T-helper 2 cell treated with Interferon-gamma antibody and Interleukin-4, amounts not matched to agents 5 μg/mL and 100 μg/mL, for 36 hours (primary cell): ENCODE measurements around the gene NACAD.
A peak's percentile ranks its signal among the peaks of the same experiment; 100 is the strongest.

ENCODE experiments used
- DNase-seq: peaks from one replicate; pipeline ENCODE4 v3.0.0; 2021; ENCODE audit warnings: low spot score
- H3K27ac Mint-ChIP-seq: one replicate; pipeline ENCODE4 v1.8.0; 2021; ENCODE audit warnings: mild to moderate bottlenecking, mixed read lengths
- H3K27me3 Mint-ChIP-seq: one replicate; pipeline ENCODE4 v1.8.0; 2021; ENCODE audit warnings: low read depth, mixed read lengths
- H3K36me3 Mint-ChIP-seq: one replicate; pipeline ENCODE4 v1.8.0; 2021; ENCODE audit warnings: low read depth, mixed read lengths
- H3K4me1 Mint-ChIP-seq: one replicate; pipeline ENCODE4 v1.8.0; 2021; ENCODE audit warnings: low read depth, mixed read lengths
- H3K4me3 Mint-ChIP-seq: one replicate; pipeline ENCODE4 v1.8.0; 2022; ENCODE audit warnings: mild to moderate bottlenecking, moderate library complexity, mixed read lengths
- H3K9me3 Mint-ChIP-seq: one replicate; pipeline ENCODE4 v1.8.0; 2021; ENCODE audit warnings: mixed read lengths

The NACAD gene

GRCh38 chr7:45092100-45092930, 3.5 kb upstream of the NACAD start:
- H3K27ac Mint-ChIP-seq = no peak overlapping the region
- no peak overlapping the region for H3K4me3 Mint-ChIP-seq
- H3K4me1 Mint-ChIP-seq = peaks cover 6% of the 10 kb centered on the region
- peaks cover 38% of the 10 kb centered on the region for H3K27me3 Mint-ChIP-seq
- H3K36me3 Mint-ChIP-seq = no peaks in the 10 kb centered on the region
- no peak for DNase-seq
- H3K9me3 Mint-ChIP-seq = no peaks in the 10 kb centered on the region

- H3K27me3 Mint-ChIP-seq = peaks cover 38% of the 10 kb centered on the region
- no peak overlapping the region for H3K27ac Mint-ChIP-seq
- DNase-seq = peak; percentile 59
- H3K4me1 Mint-ChIP-seq = peaks cover 6% of the 10 kb centered on the region
- H3K9me3 Mint-ChIP-seq = no peaks in the 10 kb centered on the region
- peak overlapping the region; percentile 68 for H3K4me3 Mint-ChIP-seq
- H3K36me3 Mint-ChIP-seq = no peaks in the 10 kb centered on the region
Observed at GRCh38 chr7:45089341-45089891, 647 bp upstream of the NACAD start.

GRCh38 chr7:45088146-45088701, 545 bp downstream of the NACAD start:
- Mint-ChIP-seq H3K4me1 (peaks cover 6% of the 10 kb centered on the region), H3K9me3 (no peaks in the 10 kb centered on the region), H3K36me3 (no peaks in the 10 kb centered on the region), H3K27me3 (peaks cover 32% of the 10 kb centered on the region), H3K27ac (no peak overlapping the region), H3K4me3 (peak overlapping the region; percentile 15)
- DNase-seq = no peak

- H3K4me1 Mint-ChIP-seq = peaks cover 6% of the 10 kb centered on the region
- no peak for DNase-seq
- no peak overlapping the region for H3K27ac Mint-ChIP-seq
- peak overlapping the region; percentile 15 for H3K4me3 Mint-ChIP-seq
- no peaks in the 10 kb centered on the region for H3K36me3 Mint-ChIP-seq
- no peaks in the 10 kb centered on the region for H3K9me3 Mint-ChIP-seq
- peaks cover 28% of the 10 kb centered on the region for H3K27me3 Mint-ChIP-seq
Observed at GRCh38 chr7:45087301-45088145, 1.2 kb downstream of the NACAD start.

GRCh38 chr7:45086331-45087065, 2.3 kb downstream of the NACAD start:
- Mint-ChIP-seq H3K9me3 (no peaks in the 10 kb centered on the region), H3K4me1 (peaks cover 6% of the 10 kb centered on the region), H3K27ac (no peak overlapping the region), H3K36me3 (no peaks in the 10 kb centered on the region), H3K27me3 (peaks cover 20% of the 10 kb centered on the region), H3K4me3 (no peak overlapping the region)
- no peak for DNase-seq

- Mint-ChIP-seq H3K27ac (no peak overlapping the region), H3K27me3 (peaks cover 18% of the 10 kb centered on the region), H3K4me3 (no peak overlapping the region), H3K36me3 (no peaks in the 10 kb centered on the region), H3K9me3 (no peaks in the 10 kb centered on the region), H3K4me1 (peaks cover 7% of the 10 kb centered on the region)
- DNase-seq = no peak
Observed at GRCh38 chr7:45085619-45086200, 3.1 kb downstream of the NACAD start.

GRCh38 chr7:45084901-45085618, 3.7 kb downstream of the NACAD start:
- Mint-ChIP-seq H3K36me3 (no peaks in the 10 kb centered on the region), H3K4me1 (peaks cover 7% of the 10 kb centered on the region), H3K27ac (no peak overlapping the region), H3K9me3 (no peaks in the 10 kb centered on the region), H3K27me3 (peaks cover 14% of the 10 kb centered on the region), H3K4me3 (no peak overlapping the region)
- no peak for DNase-seq

GRCh38 chr7:45084336-45084735, 4.4 kb downstream of the NACAD start:
- peaks cover 4% of the 10 kb centered on the region for H3K4me1 Mint-ChIP-seq
- H3K27ac Mint-ChIP-seq = no peak overlapping the region
- no peaks in the 10 kb centered on the region for H3K9me3 Mint-ChIP-seq
- DNase-seq = no peak
- H3K4me3 Mint-ChIP-seq = no peak overlapping the region
- H3K36me3 Mint-ChIP-seq = no peaks in the 10 kb centered on the region
- H3K27me3 Mint-ChIP-seq = peaks cover 7% of the 10 kb centered on the region

- peaks cover under 1% of the 10 kb centered on the region for H3K27me3 Mint-ChIP-seq
- no peaks in the 10 kb centered on the region for H3K9me3 Mint-ChIP-seq
- DNase-seq = no peak
- no peaks in the 10 kb centered on the region for H3K36me3 Mint-ChIP-seq
- H3K27ac Mint-ChIP-seq = no peak overlapping the region
- H3K4me3 Mint-ChIP-seq = no peak overlapping the region
- H3K4me1 Mint-ChIP-seq = peaks cover 1% of the 10 kb centered on the region
Observed at GRCh38 chr7:45082831-45083331, 5.9 kb downstream of the NACAD start.

GRCh38 chr7:45082031-45082830, 6.5 kb downstream of the NACAD start:
- no peak for DNase-seq
- no peaks in the 10 kb centered on the region for H3K9me3 Mint-ChIP-seq
- H3K27ac Mint-ChIP-seq = no peak overlapping the region
- H3K36me3 Mint-ChIP-seq = no peaks in the 10 kb centered on the region
- H3K4me3 Mint-ChIP-seq = no peak overlapping the region
- H3K27me3 Mint-ChIP-seq = no peaks in the 10 kb centered on the region
- H3K4me1 Mint-ChIP-seq = peaks cover 1% of the 10 kb centered on the region

- H3K4me3 Mint-ChIP-seq = no peak overlapping the region
- H3K27ac Mint-ChIP-seq = no peak overlapping the region
- H3K27me3 Mint-ChIP-seq = no peaks in the 10 kb centered on the region
- H3K9me3 Mint-ChIP-seq = no peaks in the 10 kb centered on the region
- DNase-seq = no peak
- H3K4me1 Mint-ChIP-seq = peaks cover 1% of the 10 kb centered on the region
- H3K36me3 Mint-ChIP-seq = no peaks in the 10 kb centered on the region
Observed at GRCh38 chr7:45081670-45081974, 7.1 kb downstream of the NACAD start.

GRCh38 chr7:45080958-45081669, 7.7 kb downstream of the NACAD start:
- Mint-ChIP-seq H3K27me3 (no peaks in the 10 kb centered on the region), H3K4me3 (no peak overlapping the region), H3K9me3 (no peaks in the 10 kb centered on the region), H3K4me1 (peaks cover 1% of the 10 kb centered on the region), H3K27ac (peak overlapping the region; percentile 31), H3K36me3 (peaks cover 3% of the 10 kb centered on the region)
- no peak for DNase-seq
